ENCODE measurements around the gene CANT1.

CANT1 gene

DNA sequence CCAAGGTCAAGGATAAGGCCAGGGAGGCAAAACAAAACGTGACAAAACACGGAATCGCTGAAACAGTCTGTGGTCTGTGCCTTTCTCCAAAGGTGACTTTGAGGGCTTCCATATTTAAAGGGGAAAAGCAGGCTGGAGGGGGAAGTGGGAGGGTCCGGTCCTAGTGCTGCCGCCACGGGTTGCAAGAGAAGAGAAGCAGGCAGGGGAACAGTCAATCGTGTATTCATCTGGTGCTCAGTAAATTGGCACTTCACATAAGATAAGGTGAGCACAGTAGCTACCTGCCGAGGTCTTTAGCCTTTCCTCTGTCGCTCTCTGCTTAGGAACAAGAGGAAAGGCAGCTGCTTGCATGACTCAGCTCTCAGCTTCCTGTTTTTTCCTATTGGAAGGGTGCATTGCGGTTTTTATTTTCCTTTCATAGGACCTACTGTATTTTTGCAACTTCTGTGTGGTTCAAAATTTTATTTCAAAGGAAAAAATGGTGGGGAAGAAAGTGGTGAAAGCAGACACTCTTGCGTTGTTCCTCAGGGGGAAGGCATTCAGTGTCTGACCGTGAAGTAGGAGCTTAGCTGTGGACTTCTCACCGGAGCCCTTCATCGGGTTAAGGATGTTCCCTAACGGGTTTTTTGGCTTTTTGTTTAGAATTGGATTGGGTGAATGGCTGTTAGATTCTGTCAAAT is 22.8 kb downstream of the CANT1 start:
- Histone ChIP-seq H3K4me1 (ENCODE audit: insufficient read depth, poor library complexity, severe bottlenecking) (peaks cover 17% of the 10 kb centered on the region), H3K27me3 (ENCODE audit: insufficient read depth, poor library complexity, severe bottlenecking) (no peaks in the 10 kb centered on the region), H3K36me3 (ENCODE audit: low read depth) (peaks cover 22% of the 10 kb centered on the region), H3K27ac (ENCODE audit: poor library complexity, severe bottlenecking) (peak overlapping the region; percentile 73), H3K9me3 (ENCODE audit: severe bottlenecking) (no peaks in the 10 kb centered on the region), H3K4me3 (ENCODE audit: severe bottlenecking) (no peak overlapping the region)
- ATAC-seq (ENCODE audit: low read depth) (peak; percentile 81), DNase-seq (ENCODE audit: low spot score) (no peak)
- TF ChIP-seq, protein P1, sequence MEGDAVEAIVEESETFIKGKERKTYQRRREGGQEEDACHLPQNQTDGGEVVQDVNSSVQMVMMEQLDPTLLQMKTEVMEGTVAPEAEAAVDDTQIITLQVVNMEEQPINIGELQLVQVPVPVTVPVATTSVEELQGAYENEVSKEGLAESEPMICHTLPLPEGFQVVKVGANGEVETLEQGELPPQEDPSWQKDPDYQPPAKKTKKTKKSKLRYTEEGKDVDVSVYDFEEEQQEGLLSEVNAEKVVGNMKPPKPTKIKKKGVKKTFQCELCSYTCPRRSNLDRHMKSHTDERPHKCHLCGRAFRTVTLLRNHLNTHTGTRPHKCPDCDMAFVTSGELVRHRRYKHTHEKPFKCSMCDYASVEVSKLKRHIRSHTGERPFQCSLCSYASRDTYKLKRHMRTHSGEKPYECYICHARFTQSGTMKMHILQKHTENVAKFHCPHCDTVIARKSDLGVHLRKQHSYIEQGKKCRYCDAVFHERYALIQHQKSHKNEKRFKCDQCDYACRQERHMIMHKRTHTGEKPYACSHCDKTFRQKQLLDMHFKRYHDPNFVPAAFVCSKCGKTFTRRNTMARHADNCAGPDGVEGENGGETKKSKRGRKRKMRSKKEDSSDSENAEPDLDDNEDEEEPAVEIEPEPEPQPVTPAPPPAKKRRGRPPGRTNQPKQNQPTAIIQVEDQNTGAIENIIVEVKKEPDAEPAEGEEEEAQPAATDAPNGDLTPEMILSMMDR (IDR thresholded peaks at IDR 0.05; ENCODE audit: poor library complexity, severe bottlenecking): no peak

DNA sequence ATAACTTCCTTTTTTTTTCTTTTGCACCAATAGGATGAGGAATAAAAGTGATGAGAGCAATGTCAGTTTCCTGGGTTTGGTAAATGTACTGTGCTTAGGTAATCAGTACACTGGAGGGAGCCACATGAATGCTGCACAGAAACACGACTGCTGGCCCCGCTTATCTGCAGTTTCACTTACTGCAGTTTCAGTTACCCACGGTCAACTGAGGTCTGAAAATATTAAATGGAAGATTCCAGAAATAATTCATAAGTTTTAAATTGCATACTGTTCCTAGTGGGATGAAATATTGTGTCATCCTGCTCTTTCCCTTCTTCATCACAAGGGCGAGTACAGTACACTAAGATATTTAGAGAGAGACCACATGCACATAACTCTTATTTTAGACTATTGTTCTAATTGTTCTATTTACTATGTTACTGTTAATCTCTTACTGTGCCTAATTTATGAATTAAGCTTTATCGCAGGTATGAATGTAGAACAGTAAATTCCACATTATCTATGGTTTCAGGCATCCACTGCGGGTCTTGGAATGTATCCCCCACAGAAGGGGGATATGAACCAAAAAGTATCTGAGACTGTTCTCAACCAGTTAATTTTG is 23.4 kb downstream of the CANT1 start:
- Histone ChIP-seq H3K27ac (ENCODE audit: poor library complexity, severe bottlenecking) (peak overlapping the region; percentile 73), H3K9me3 (ENCODE audit: severe bottlenecking) (no peaks in the 10 kb centered on the region), H3K4me3 (ENCODE audit: severe bottlenecking) (no peak overlapping the region), H3K27me3 (ENCODE audit: insufficient read depth, poor library complexity, severe bottlenecking) (no peaks in the 10 kb centered on the region), H3K4me1 (ENCODE audit: insufficient read depth, poor library complexity, severe bottlenecking) (peaks cover 17% of the 10 kb centered on the region), H3K36me3 (ENCODE audit: low read depth) (peaks cover 18% of the 10 kb centered on the region)
- TF ChIP-seq, protein P1 (IDR thresholded peaks at IDR 0.05; ENCODE audit: poor library complexity, severe bottlenecking): peak; percentile 41
- DNase-seq (ENCODE audit: low spot score) (no peak), ATAC-seq (ENCODE audit: low read depth) (no peak)

DNA sequence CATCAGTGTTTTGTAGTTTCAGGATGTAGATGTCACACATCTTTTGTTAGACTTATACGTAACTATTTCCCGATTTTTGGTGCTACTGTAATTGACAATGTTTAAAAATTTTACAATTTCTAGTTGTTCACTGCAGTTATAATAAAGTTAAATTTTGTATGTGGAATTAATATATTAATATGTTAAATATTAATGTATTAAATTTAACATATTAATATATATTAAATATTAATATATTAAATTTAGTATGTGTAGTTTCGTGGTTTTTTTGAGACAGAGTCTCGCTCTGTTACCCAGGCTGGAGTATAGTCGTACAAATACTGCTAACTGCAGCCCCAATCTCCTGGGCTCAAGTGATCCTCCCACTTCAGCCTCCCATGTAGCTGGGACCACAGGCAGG is 24.2 kb downstream of the CANT1 start:
- Histone ChIP-seq H3K4me1 (ENCODE audit: insufficient read depth, poor library complexity, severe bottlenecking) (peaks cover 17% of the 10 kb centered on the region), H3K4me3 (ENCODE audit: severe bottlenecking) (no peak overlapping the region), H3K36me3 (ENCODE audit: low read depth) (peaks cover 10% of the 10 kb centered on the region; the same call in 1 of the 2 replicates), H3K9me3 (ENCODE audit: severe bottlenecking) (no peaks in the 10 kb centered on the region), H3K27ac (ENCODE audit: poor library complexity, severe bottlenecking) (no peak overlapping the region), H3K27me3 (ENCODE audit: insufficient read depth, poor library complexity, severe bottlenecking) (no peaks in the 10 kb centered on the region)
- TF ChIP-seq, protein P1 (IDR thresholded peaks at IDR 0.05; ENCODE audit: poor library complexity, severe bottlenecking): no peak
- DNase-seq (ENCODE audit: low spot score) (no peak), ATAC-seq (ENCODE audit: low read depth) (no peak)

DNA sequence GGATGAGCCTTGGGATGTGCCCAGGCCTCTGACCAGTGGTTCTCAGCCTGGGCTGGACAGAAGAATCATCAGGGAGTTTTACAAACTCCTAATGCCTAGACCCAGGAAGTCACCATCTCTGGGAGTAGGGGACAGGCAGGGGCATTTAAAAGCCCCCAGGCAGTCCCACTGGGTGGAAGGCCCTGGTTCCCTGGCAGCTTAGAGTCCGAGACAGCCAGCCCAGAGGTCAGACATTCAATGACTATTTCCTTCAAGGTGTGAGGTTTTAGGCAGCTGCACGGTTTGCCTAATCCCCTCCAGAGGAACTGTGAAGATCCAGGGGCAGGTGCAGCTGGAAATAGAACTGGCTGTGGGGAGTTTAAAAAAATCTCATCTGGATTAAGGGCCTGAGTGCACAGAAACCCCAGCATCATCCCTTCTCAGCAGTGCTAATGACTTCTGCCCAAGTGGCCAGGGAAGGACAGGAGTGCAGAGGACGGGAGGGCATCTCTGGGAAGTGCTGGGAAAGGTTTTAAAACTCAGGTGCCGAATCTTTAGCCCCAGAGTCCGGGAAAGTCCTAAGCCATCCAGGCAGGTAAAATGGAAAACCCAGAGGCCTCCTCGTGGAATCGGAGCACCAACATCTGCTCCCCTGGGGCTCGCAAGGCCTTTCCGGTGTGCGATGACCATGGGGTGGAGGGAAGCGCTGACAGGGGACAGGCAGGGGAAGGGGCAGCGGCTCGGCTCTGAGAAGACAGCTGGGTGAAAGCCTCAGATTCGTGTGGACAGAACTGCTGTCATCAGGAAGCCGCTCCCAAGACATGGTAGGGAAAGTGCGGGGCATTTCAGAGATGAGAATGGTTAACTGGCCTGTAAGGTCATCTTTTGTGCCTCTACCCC is 28.3 kb downstream of the CANT1 start:
- DNase-seq (ENCODE audit: low spot score) (peak; percentile 50), ATAC-seq (ENCODE audit: low read depth) (no peak)
- TF ChIP-seq, protein P1 (IDR thresholded peaks at IDR 0.05; ENCODE audit: poor library complexity, severe bottlenecking): no peak
- no peaks in the 10 kb centered on the region for H3K9me3 ChIP-seq (ENCODE audit: severe bottlenecking)
- peak overlapping the region; percentile 67 for H3K27ac ChIP-seq (ENCODE audit: poor library complexity, severe bottlenecking)
- H3K36me3 ChIP-seq (ENCODE audit: low read depth): peaks cover 31% of the 10 kb centered on the region
- no peak overlapping the region for H3K4me3 ChIP-seq (ENCODE audit: severe bottlenecking)
- H3K4me1 ChIP-seq (ENCODE audit: insufficient read depth, poor library complexity, severe bottlenecking): peaks cover 26% of the 10 kb centered on the region
- no peaks in the 10 kb centered on the region for H3K27me3 ChIP-seq (ENCODE audit: insufficient read depth, poor library complexity, severe bottlenecking)
